GM23338 (cell line): Measurements from ENCODE around the gene INO80. TPM values are rescaled to one million over a fixed set of nuclear protein-coding genes. Genes with fewer than 3 reads are reported as not detected.

ENCODE experiments used
- ATAC-seq: fragments of 200-7000 bp; cut with Tn5 transposase; 3 replicates; pipeline ENCODE4 v1.9.1; 2020
- DNase-seq: peaks from one replicate; pipeline ENCODE4 v3.0.0-alpha.2; 2015; ENCODE audit warnings: low spot score
- H2AFZ ChIP-seq: fragments of 200-600 bp; sonication (generic); 2 replicates; pipeline ENCODE4 v1.8.0; 2016; ENCODE audit warnings: antibody characterized with exemption, mild to moderate bottlenecking, moderate library complexity
- H3F3A ChIP-seq: fragments of 200-600 bp; sonication (generic); replicated peaks from 2 replicates; pipeline ENCODE4 v1.8.0; 2017; ENCODE audit warnings: antibody characterized with exemption, mixed run types, low read depth
- H3K27ac ChIP-seq: fragments of 200-600 bp; sonication (generic); 2 replicates; pipeline ENCODE4 v1.6.1; 2016; ENCODE audit warnings: low read depth
- H3K27me3 ChIP-seq: fragments of 200-600 bp; sonication (generic); 2 replicates; pipeline ENCODE4 v1.8.0; 2016; ENCODE audit warnings: mild to moderate bottlenecking, mixed run types, moderate library complexity; ENCODE audit not compliant: insufficient read depth
- H3K36me3 ChIP-seq: fragments of 200-600 bp; sonication (generic); 2 replicates; pipeline ENCODE4 v1.8.0; 2016; ENCODE audit warnings: mild to moderate bottlenecking; ENCODE audit not compliant: insufficient read depth
- H3K4me1 ChIP-seq: fragments of 200-600 bp; sonication (generic); 2 replicates; pipeline ENCODE4 v1.8.0; 2016; ENCODE audit warnings: mild to moderate bottlenecking, moderate library complexity; ENCODE audit not compliant: insufficient read depth
- H3K4me2 ChIP-seq: fragments of 200-600 bp; sonication (generic); 2 replicates; pipeline ENCODE4 v1.7.1; 2017; ENCODE audit warnings: mixed run types
- H3K4me3 ChIP-seq: fragments of 200-600 bp; sonication (generic); 2 replicates; pipeline ENCODE4 v1.6.1; 2016; ENCODE audit warnings: mixed run types
- H3K79me2 ChIP-seq: fragments of 200-600 bp; sonication (generic); replicated peaks from 2 replicates; pipeline ENCODE4 v1.8.0; 2017; ENCODE audit warnings: mild to moderate bottlenecking; ENCODE audit not compliant: insufficient read depth
- H3K9me2 ChIP-seq: fragments of 200-600 bp; sonication (generic); 2 replicates; pipeline ENCODE4 v1.8.0; 2017; ENCODE audit not compliant: insufficient read depth
- H4K20me1 ChIP-seq: fragments of 200-600 bp; sonication (generic); replicated peaks from 2 replicates; pipeline ENCODE4 v1.8.0; 2017; ENCODE audit warnings: mild to moderate bottlenecking; ENCODE audit not compliant: insufficient read depth
- H3K27ac Mint-ChIP-seq: 2 replicates; pipeline ENCODE4 v1.8.0; 2020; ENCODE audit warnings: inconsistent platforms, mild to moderate bottlenecking, moderate library complexity, mixed read lengths
- H3K27me3 Mint-ChIP-seq: 3 replicates; pipeline ENCODE4 v1.8.0; 2022; ENCODE audit warnings: low read depth, mild to moderate bottlenecking, moderate library complexity, mixed read lengths, inconsistent platforms; ENCODE audit not compliant: insufficient read depth, poor library complexity
- H3K36me3 Mint-ChIP-seq: 3 replicates; pipeline ENCODE4 v1.8.0; 2021; ENCODE audit warnings: low read depth, mild to moderate bottlenecking, inconsistent platforms, moderate library complexity, mixed read lengths
- H3K4me1 Mint-ChIP-seq: 3 replicates; pipeline ENCODE4 v1.8.0; 2020; ENCODE audit warnings: mild to moderate bottlenecking, inconsistent platforms, mixed read lengths
- H3K4me3 Mint-ChIP-seq: 3 replicates; pipeline ENCODE4 v1.8.0; 2021; ENCODE audit warnings: moderate library complexity, mild to moderate bottlenecking, inconsistent platforms, mixed read lengths
- H3K9me3 Mint-ChIP-seq: 3 replicates; pipeline ENCODE4 v1.8.0; 2020; ENCODE audit warnings: moderate library complexity, mild to moderate bottlenecking, inconsistent platforms, mixed read lengths
- CREB1 ChIP-seq: fragments of 250-450 bp; sonication (Bioruptor Pico); IDR thresholded peaks from 2 replicates; pipeline ENCODE4 v1.5.0; 2020; ENCODE audit warnings: low read depth, mild to moderate bottlenecking, moderate library complexity
- ETS1 ChIP-seq: IDR thresholded peaks from 2 replicates; pipeline ENCODE4 v1.6.1; 2016; ENCODE audit warnings: antibody characterized with exemption
- POLR2AphosphoS5 ChIP-seq: IDR thresholded peaks from 2 replicates; pipeline ENCODE4 v1.6.1; 2016; ENCODE audit warnings: antibody characterized with exemption, low read depth
- STAT1 ChIP-seq: IDR thresholded peaks from one replicate; pipeline ENCODE4 v1.6.1; 2016; ENCODE audit warnings: antibody characterized with exemption; ENCODE audit not compliant: unreplicated experiment
- ZNF114 ChIP-seq: fragments of 250-450 bp; sonication (Bioruptor Pico); IDR thresholded peaks from 2 replicates; pipeline ENCODE4 v1.5.0; 2020; ENCODE audit warnings: mild to moderate bottlenecking, moderate library complexity
- ZNF462 ChIP-seq: fragments of 250-450 bp; sonication (Bioruptor Pico); IDR thresholded peaks from 2 replicates; pipeline ENCODE4 v1.5.0; 2020; ENCODE audit warnings: mild to moderate bottlenecking, moderate library complexity
- polyA plus RNA-seq: library from polyadenylated mRNA; unstranded; fragments of >200 nt; fragmentation: Nextera tagmentation; extraction: Ambion mirVana; gene quantifications from 2 replicates; pipeline ENCODE4 v1.2.1, GENCODE V29; 2016
- total RNA-seq: library from RNA; depleted of rRNA; stranded (reverse); fragments of >200 nt; shearing (Covaris generic); gene quantifications from 2 replicates; pipeline ENCODE4 v1.2.3, GENCODE V29; 2014
- TF ChIP-seq, protein P1 (sequence below), 2 experiments: fragments of 200-600 bp in 1 of 2; sonication (generic) in 1 of 2; conservative IDR thresholded peaks; 2 replicates each; pipeline versions ENCODE4 v1.5.1 to v1.6.1; 2016 to 2017; ENCODE audit warnings: antibody characterized with exemption in 2 of 2, low read depth in 2 of 2, mild to moderate bottlenecking in 2 of 2, moderate library complexity in 1 of 2

INO80 gene
- total and polyA plus RNA-seq, 2 experiments from 2014 or later = 6.5 to 24.9 TPM

- H2AFZ ChIP-seq = no peak overlapping the region
- H3K9me2 ChIP-seq = no peaks in the 10 kb centered on the region
- DNase-seq = no peak
These were observed 155.8 kb downstream of the INO80 start for GRCh38 chr15:40960151-40960885.

More at GRCh38 chr15:40960151-40960885, 155.8 kb downstream of the INO80 start:
- peak overlapping the region; percentile 8; the same call in 1 of the 3 replicates for H3K4me3 Mint-ChIP-seq
- Histone ChIP-seq H3K27me3 (no peaks in the 10 kb centered on the region), H3K4me1 (peaks cover 12% of the 10 kb centered on the region), H3K27ac (no peak overlapping the region), H3F3A (peaks cover 22% of the 10 kb centered on the region), H3K4me3 (no peak overlapping the region), H4K20me1 (no peaks in the 10 kb centered on the region; the same call in 1 of the 2 replicates), H3K36me3 (no peaks in the 10 kb centered on the region; the same call in 1 of the 2 replicates), H3K4me2 (0 out of 2 replicates have a peak overlapping the region, but pooled peaks have one; percentile 15), H3K79me2 (peaks cover 12% of the 10 kb centered on the region)
- H3K36me3 Mint-ChIP-seq = peaks cover 37% of the 10 kb centered on the region
- H3K27me3 Mint-ChIP-seq = peaks cover 38% of the 10 kb centered on the region
- H3K9me3 Mint-ChIP-seq = no peaks in the 10 kb centered on the region; the same call in 1 of the 3 replicates
- H3K4me1 Mint-ChIP-seq = peaks cover 38% of the 10 kb centered on the region
- peak overlapping the region; percentile 84 for H3K27ac Mint-ChIP-seq
- no peak; the same call in 2 of the 3 replicates for ATAC-seq
- TF ChIP-seq ETS1 (no peak), ZNF114 (no peak), CREB1 (CRISPR knock-in tag) (no peak), POLR2AphosphoS5 (no peak), ZNF462 (CRISPR knock-in tag) (no peak), STAT1 (no peak)
- TF ChIP-seq, protein P1, sequence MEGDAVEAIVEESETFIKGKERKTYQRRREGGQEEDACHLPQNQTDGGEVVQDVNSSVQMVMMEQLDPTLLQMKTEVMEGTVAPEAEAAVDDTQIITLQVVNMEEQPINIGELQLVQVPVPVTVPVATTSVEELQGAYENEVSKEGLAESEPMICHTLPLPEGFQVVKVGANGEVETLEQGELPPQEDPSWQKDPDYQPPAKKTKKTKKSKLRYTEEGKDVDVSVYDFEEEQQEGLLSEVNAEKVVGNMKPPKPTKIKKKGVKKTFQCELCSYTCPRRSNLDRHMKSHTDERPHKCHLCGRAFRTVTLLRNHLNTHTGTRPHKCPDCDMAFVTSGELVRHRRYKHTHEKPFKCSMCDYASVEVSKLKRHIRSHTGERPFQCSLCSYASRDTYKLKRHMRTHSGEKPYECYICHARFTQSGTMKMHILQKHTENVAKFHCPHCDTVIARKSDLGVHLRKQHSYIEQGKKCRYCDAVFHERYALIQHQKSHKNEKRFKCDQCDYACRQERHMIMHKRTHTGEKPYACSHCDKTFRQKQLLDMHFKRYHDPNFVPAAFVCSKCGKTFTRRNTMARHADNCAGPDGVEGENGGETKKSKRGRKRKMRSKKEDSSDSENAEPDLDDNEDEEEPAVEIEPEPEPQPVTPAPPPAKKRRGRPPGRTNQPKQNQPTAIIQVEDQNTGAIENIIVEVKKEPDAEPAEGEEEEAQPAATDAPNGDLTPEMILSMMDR (conservative IDR thresholded peaks at IDR 0.05; ENCODE audit: low read depth in 2 of 2) = no peak
